H1 (cell line): ENCODE results near the gene SLC17A5.

ENCODE experiments used
- EP300 ChIP-seq, 2 experiments: IDR thresholded peaks; 1 replicate in 1 of 2; 2 replicates in 1 of 2; pipeline ENCODE4 v1.6.1; 2011 to 2012; ENCODE audit warnings: low read depth in 2 of 2, low read length in 2 of 2, mild to moderate bottlenecking in 2 of 2, borderline replicate concordance in 1 of 2, inconsistent platforms in 1 of 2, moderate library complexity in 1 of 2
- EZH2 ChIP-seq: fragments of 200-600 bp; sonication (generic); IDR thresholded peaks from 2 replicates; pipeline ENCODE4 v1.7.1; 2012; ENCODE audit warnings: low read depth, mild to moderate bottlenecking, moderate library complexity, low read length, inconsistent platforms; ENCODE audit not compliant: severe bottlenecking
- GTF2F1 ChIP-seq: IDR thresholded peaks from 2 replicates; pipeline ENCODE4 v1.6.1; 2012; ENCODE audit warnings: low read depth, low read length, improper control_type of control experiment, borderline replicate concordance
- NANOG ChIP-seq: IDR thresholded peaks from 2 replicates; pipeline ENCODE4 v1.6.1; 2011; ENCODE audit warnings: low read length, low read depth, mild to moderate bottlenecking, inconsistent platforms; ENCODE audit not compliant: insufficient read depth, poor library complexity, severe bottlenecking
- RAD21 ChIP-seq, 2 experiments: IDR thresholded peaks in 1 of 2; conservative IDR thresholded peaks in 1 of 2; 2 replicates each; pipeline ENCODE4 v1.6.1; 2011; ENCODE audit warnings: low read depth in 2 of 2, low read length in 2 of 2, improper control_type of control experiment in 1 of 2, inconsistent platforms in 1 of 2, mild to moderate bottlenecking in 1 of 2, moderate library complexity in 1 of 2
- RXRA ChIP-seq: IDR thresholded peaks from 2 replicates; pipeline ENCODE4 v1.6.1; 2011; ENCODE audit warnings: low read depth, mild to moderate bottlenecking, low read length, moderate library complexity; ENCODE audit not compliant: insufficient read depth
- SP4 ChIP-seq: IDR thresholded peaks from 2 replicates; pipeline ENCODE4 v1.6.1; 2012; ENCODE audit warnings: low read length, inconsistent platforms
- ZNF274 ChIP-seq: IDR thresholded peaks from 2 replicates; pipeline ENCODE4 v1.7.0; 2012; ENCODE audit warnings: low read length, borderline replicate concordance; ENCODE audit errors: extremely low read depth
- TF ChIP-seq, protein P1 (sequence below), 3 experiments: IDR thresholded peaks; 1 replicate in 2 of 3; 2 replicates in 1 of 3; pipeline versions ENCODE4 v1.5.1 to v1.6.1; 2011; ENCODE audit warnings: low read length in 3 of 3, mild to moderate bottlenecking in 3 of 3, inconsistent platforms in 2 of 3, low read depth in 1 of 3, moderate library complexity in 1 of 3; ENCODE audit not compliant: insufficient read depth in 1 of 3; ENCODE audit errors: control extremely low read depth in 1 of 3
- TF ChIP-seq, protein P2 (sequence below): IDR thresholded peaks from 2 replicates; pipeline ENCODE4 v1.6.1; 2012; ENCODE audit warnings: inconsistent platforms

DNA sequence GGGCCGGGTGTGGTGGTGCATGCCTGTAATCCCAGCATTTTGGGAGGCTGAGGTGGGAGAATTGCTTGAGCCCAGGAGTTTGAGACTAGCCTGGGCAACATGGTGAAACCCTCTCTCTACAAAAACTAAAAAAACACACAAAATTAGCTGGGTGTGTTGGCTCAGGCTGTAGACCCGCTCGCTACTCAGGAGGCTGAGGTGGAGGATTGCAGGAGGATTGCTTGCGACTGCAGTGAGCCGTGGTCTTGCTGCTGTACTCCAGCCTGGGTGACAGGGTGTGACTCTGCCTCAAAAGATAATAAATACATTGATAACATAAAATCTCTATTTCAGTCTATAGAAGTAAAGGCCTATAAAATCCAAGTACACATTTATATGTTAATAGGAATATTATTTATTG is 49.3 kb downstream of the SLC17A5 start:
- TF ChIP-seq, protein P1, sequence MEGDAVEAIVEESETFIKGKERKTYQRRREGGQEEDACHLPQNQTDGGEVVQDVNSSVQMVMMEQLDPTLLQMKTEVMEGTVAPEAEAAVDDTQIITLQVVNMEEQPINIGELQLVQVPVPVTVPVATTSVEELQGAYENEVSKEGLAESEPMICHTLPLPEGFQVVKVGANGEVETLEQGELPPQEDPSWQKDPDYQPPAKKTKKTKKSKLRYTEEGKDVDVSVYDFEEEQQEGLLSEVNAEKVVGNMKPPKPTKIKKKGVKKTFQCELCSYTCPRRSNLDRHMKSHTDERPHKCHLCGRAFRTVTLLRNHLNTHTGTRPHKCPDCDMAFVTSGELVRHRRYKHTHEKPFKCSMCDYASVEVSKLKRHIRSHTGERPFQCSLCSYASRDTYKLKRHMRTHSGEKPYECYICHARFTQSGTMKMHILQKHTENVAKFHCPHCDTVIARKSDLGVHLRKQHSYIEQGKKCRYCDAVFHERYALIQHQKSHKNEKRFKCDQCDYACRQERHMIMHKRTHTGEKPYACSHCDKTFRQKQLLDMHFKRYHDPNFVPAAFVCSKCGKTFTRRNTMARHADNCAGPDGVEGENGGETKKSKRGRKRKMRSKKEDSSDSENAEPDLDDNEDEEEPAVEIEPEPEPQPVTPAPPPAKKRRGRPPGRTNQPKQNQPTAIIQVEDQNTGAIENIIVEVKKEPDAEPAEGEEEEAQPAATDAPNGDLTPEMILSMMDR (IDR thresholded peaks at IDR 0.05; ENCODE audit: control extremely low read depth in 1 of 3, insufficient read depth in 1 of 3, low read depth in 1 of 3, low read length in 3 of 3), result no peak
- TF ChIP-seq GTF2F1 (no peak), RXRA (no peak), ZNF274 (no peak), EP300 (IDR thresholded peaks at IDR 0.05; ENCODE audit: borderline replicate concordance in 1 of 2, low read depth in 2 of 2, low read length in 2 of 2) (no peak), EZH2 (no peak), RAD21 (IDR thresholded peaks at IDR 0.05 in 1 of 2, conservative IDR thresholded peaks at IDR 0.05 in 1 of 2; ENCODE audit: low read depth in 2 of 2, low read length in 2 of 2) (no peak), SP4 (no peak), NANOG (no peak)
- TF ChIP-seq, protein P2, sequence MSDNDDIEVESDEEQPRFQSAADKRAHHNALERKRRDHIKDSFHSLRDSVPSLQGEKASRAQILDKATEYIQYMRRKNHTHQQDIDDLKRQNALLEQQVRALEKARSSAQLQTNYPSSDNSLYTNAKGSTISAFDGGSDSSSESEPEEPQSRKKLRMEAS, result no peak
